SJSA1 (cell line): ENCODE results near the gene RREB1. TPM values are rescaled to one million over a fixed set of nuclear protein-coding genes. Genes with fewer than 3 reads are reported as not detected.

Experiments
- DNase-seq, 2 experiments: peaks; one replicate each; pipeline ENCODE4 v3.0.0-alpha.2; 2015 to 2020; ENCODE audit warnings: low spot score in 2 of 2, low read depth in 1 of 2
- H3K27ac ChIP-seq: fragments of 250-450 bp; sonication (Bioruptor Pico); 2 replicates; pipeline ENCODE4 v1.5.1; 2020; ENCODE audit warnings: mild to moderate bottlenecking, moderate library complexity
- H3K27me3 ChIP-seq: fragments of 250-450 bp; sonication (Bioruptor Pico); replicated peaks from 2 replicates; pipeline ENCODE4 v1.5.1; 2020; ENCODE audit warnings: mild to moderate bottlenecking, moderate library complexity
- H3K36me3 ChIP-seq: fragments of 250-450 bp; sonication (Bioruptor Pico); 2 replicates; pipeline ENCODE4 v1.5.1; 2020; ENCODE audit warnings: mild to moderate bottlenecking
- H3K4me1 ChIP-seq: fragments of 250-450 bp; sonication (Bioruptor Pico); replicated peaks from 2 replicates; pipeline ENCODE4 v1.6.1; 2021; ENCODE audit warnings: mild to moderate bottlenecking
- H3K4me3 ChIP-seq: fragments of 250-450 bp; sonication (Bioruptor Pico); 2 replicates; pipeline ENCODE4 v1.5.1; 2020; ENCODE audit warnings: mild to moderate bottlenecking
- H3K9me3 ChIP-seq: fragments of 250-450 bp; sonication (Bioruptor Pico); replicated peaks from 2 replicates; pipeline ENCODE4 v1.5.1; 2020; ENCODE audit warnings: mild to moderate bottlenecking
- total RNA-seq: library from RNA; depleted of rRNA; stranded (reverse); fragments of >200 nt; shearing (Covaris generic); gene quantifications from 2 replicates; pipeline ENCODE4 v1.2.3, GENCODE V29; 2014

Gene RREB1
- total RNA-seq, 1 experiment from 2014 or later: 16.9 TPM

- H3K4me1 ChIP-seq: peaks cover 16% of the 10 kb centered on the region
- no peaks in the 10 kb centered on the region for H3K9me3 ChIP-seq
- H3K27me3 ChIP-seq: no peaks in the 10 kb centered on the region
- H3K36me3 ChIP-seq: peaks cover 60% of the 10 kb centered on the region
- DNase-seq: no peak
- no peak overlapping the region for H3K27ac ChIP-seq
- no peak overlapping the region for H3K4me3 ChIP-seq
These were observed 110.7 kb downstream of the RREB1 start for GRCh38 chr6:7218406-7218988.

- peaks cover 53% of the 10 kb centered on the region for H3K36me3 ChIP-seq
- no peak for DNase-seq
- H3K9me3 ChIP-seq: no peaks in the 10 kb centered on the region
- no peak overlapping the region for H3K4me3 ChIP-seq
- H3K4me1 ChIP-seq: peaks cover 15% of the 10 kb centered on the region
- no peaks in the 10 kb centered on the region for H3K27me3 ChIP-seq
- no peak overlapping the region for H3K27ac ChIP-seq
These were observed 111.5 kb downstream of the RREB1 start for GRCh38 chr6:7219310-7219709.

GRCh38 chr6:7222197-7222596 lies 114.4 kb downstream of the RREB1 start:
- no peak overlapping the region for H3K27ac ChIP-seq
- no peaks in the 10 kb centered on the region for H3K27me3 ChIP-seq
- H3K36me3 ChIP-seq: peaks cover 55% of the 10 kb centered on the region
- DNase-seq: no peak
- H3K4me3 ChIP-seq: no peak overlapping the region
- H3K9me3 ChIP-seq: no peaks in the 10 kb centered on the region
- no peaks in the 10 kb centered on the region for H3K4me1 ChIP-seq

- no peaks in the 10 kb centered on the region for H3K9me3 ChIP-seq
- H3K27ac ChIP-seq: no peak overlapping the region
- no peak overlapping the region for H3K4me3 ChIP-seq
- H3K27me3 ChIP-seq: no peaks in the 10 kb centered on the region
- H3K4me1 ChIP-seq: no peaks in the 10 kb centered on the region
- no peak for DNase-seq
- peaks cover 60% of the 10 kb centered on the region for H3K36me3 ChIP-seq
These were observed 117.0 kb downstream of the RREB1 start for GRCh38 chr6:7224731-7225130.

GRCh38 chr6:7228662-7229375 lies 121.1 kb downstream of the RREB1 start:
- H3K4me3 ChIP-seq: no peak overlapping the region
- no peaks in the 10 kb centered on the region for H3K9me3 ChIP-seq
- H3K36me3 ChIP-seq: peaks cover 74% of the 10 kb centered on the region
- no peak for DNase-seq
- no peaks in the 10 kb centered on the region for H3K27me3 ChIP-seq
- no peaks in the 10 kb centered on the region for H3K4me1 ChIP-seq
- H3K27ac ChIP-seq: no peak overlapping the region

GRCh38 chr6:7229376-7230326 lies 121.9 kb downstream of the RREB1 start:
- H3K27ac ChIP-seq: no peak overlapping the region
- no peaks in the 10 kb centered on the region for H3K27me3 ChIP-seq
- DNase-seq: no peak
- H3K4me1 ChIP-seq: no peaks in the 10 kb centered on the region
- H3K4me3 ChIP-seq: no peak overlapping the region
- H3K36me3 ChIP-seq: peaks cover 78% of the 10 kb centered on the region
- no peaks in the 10 kb centered on the region for H3K9me3 ChIP-seq

GRCh38 chr6:7230327-7230691 lies 122.5 kb downstream of the RREB1 start:
- Histone ChIP-seq H3K27ac (no peak overlapping the region), H3K4me3 (no peak overlapping the region), H3K9me3 (no peaks in the 10 kb centered on the region), H3K4me1 (no peaks in the 10 kb centered on the region), H3K27me3 (no peaks in the 10 kb centered on the region), H3K36me3 (peaks cover 76% of the 10 kb centered on the region)
- DNase-seq: no peak

GRCh38 chr6:7230956-7231713 lies 123.4 kb downstream of the RREB1 start:
- Histone ChIP-seq H3K4me3 (no peak overlapping the region), H3K36me3 (peaks cover 74% of the 10 kb centered on the region), H3K27ac (no peak overlapping the region), H3K4me1 (no peaks in the 10 kb centered on the region), H3K27me3 (no peaks in the 10 kb centered on the region), H3K9me3 (no peaks in the 10 kb centered on the region)
- DNase-seq: no peak

- Histone ChIP-seq H3K4me1 (no peaks in the 10 kb centered on the region), H3K27me3 (no peaks in the 10 kb centered on the region), H3K36me3 (peaks cover 63% of the 10 kb centered on the region), H3K27ac (no peak overlapping the region), H3K9me3 (no peaks in the 10 kb centered on the region), H3K4me3 (no peak overlapping the region)
- DNase-seq: no peak
These were observed 124.6 kb downstream of the RREB1 start for GRCh38 chr6:7232351-7232750.

GRCh38 chr6:7234547-7234946 lies 126.8 kb downstream of the RREB1 start:
- H3K4me1 ChIP-seq: no peaks in the 10 kb centered on the region
- H3K4me3 ChIP-seq: no peak overlapping the region
- no peaks in the 10 kb centered on the region for H3K27me3 ChIP-seq
- H3K36me3 ChIP-seq: peaks cover 61% of the 10 kb centered on the region
- DNase-seq: no peak
- H3K9me3 ChIP-seq: no peaks in the 10 kb centered on the region
- H3K27ac ChIP-seq: no peak overlapping the region

- H3K27ac ChIP-seq: no peak overlapping the region
- no peaks in the 10 kb centered on the region for H3K4me1 ChIP-seq
- DNase-seq: no peak
- no peak overlapping the region for H3K4me3 ChIP-seq
- no peaks in the 10 kb centered on the region for H3K9me3 ChIP-seq
- no peaks in the 10 kb centered on the region for H3K27me3 ChIP-seq
- peaks cover 54% of the 10 kb centered on the region for H3K36me3 ChIP-seq
These were observed 128.0 kb downstream of the RREB1 start for GRCh38 chr6:7235712-7236305.

GRCh38 chr6:7236306-7237209 lies 128.8 kb downstream of the RREB1 start:
- DNase-seq: no peak
- H3K4me1 ChIP-seq: peaks cover 4% of the 10 kb centered on the region

More at GRCh38 chr6:7236306-7237209, 128.8 kb downstream of the RREB1 start:
- no peak overlapping the region for H3K4me3 ChIP-seq
- H3K36me3 ChIP-seq: peaks cover 52% of the 10 kb centered on the region
- H3K9me3 ChIP-seq: no peaks in the 10 kb centered on the region
- H3K27me3 ChIP-seq: no peaks in the 10 kb centered on the region
- H3K27ac ChIP-seq: no peak overlapping the region
